ENCODE measurements around the gene RBMS3.

The RBMS3 gene

GRCh38 chr3:29525254-29525881, 244.5 kb downstream of the RBMS3 start:
- DNase-seq (ENCODE audit: low read depth), result peak; percentile 87

GRCh38 chr3:29527246-29527645, 246.4 kb downstream of the RBMS3 start:
- DNase-seq (ENCODE audit: low read depth), result no peak

GRCh38 chr3:29531644-29532043, 250.8 kb downstream of the RBMS3 start:
- DNase-seq (ENCODE audit: low read depth), result no peak

GRCh38 chr3:29532473-29532872, 251.6 kb downstream of the RBMS3 start:
- DNase-seq (ENCODE audit: low read depth), result no peak

- no peak for DNase-seq (ENCODE audit: low read depth)
Observed at GRCh38 chr3:29534006-29534405, 253.1 kb downstream of the RBMS3 start.

GRCh38 chr3:29536016-29536758, 255.3 kb downstream of the RBMS3 start:
- no peak for DNase-seq (ENCODE audit: low read depth)

- DNase-seq (ENCODE audit: low read depth), result no peak
Observed at GRCh38 chr3:29537889-29538609, 257.2 kb downstream of the RBMS3 start.

GRCh38 chr3:29538610-29538958, 257.7 kb downstream of the RBMS3 start:
- no peak for DNase-seq (ENCODE audit: low read depth)

- no peak for DNase-seq (ENCODE audit: low read depth)
Observed at GRCh38 chr3:29540544-29540943, 259.7 kb downstream of the RBMS3 start.

GRCh38 chr3:29544701-29545363, 264.0 kb downstream of the RBMS3 start:
- no peak for DNase-seq (ENCODE audit: low read depth)

GRCh38 chr3:29545615-29546014, 264.7 kb downstream of the RBMS3 start:
- no peak for DNase-seq (ENCODE audit: low read depth)

- DNase-seq (ENCODE audit: low read depth), result peak; percentile 60
Observed at GRCh38 chr3:29552051-29552450, 271.2 kb downstream of the RBMS3 start.

GRCh38 chr3:29554566-29554965, 273.7 kb downstream of the RBMS3 start:
- no peak for DNase-seq (ENCODE audit: low read depth)

- peak; percentile 72 for DNase-seq (ENCODE audit: low read depth)
Observed at GRCh38 chr3:29555590-29555989, 274.7 kb downstream of the RBMS3 start.

GRCh38 chr3:29557186-29557585, 276.3 kb downstream of the RBMS3 start:
- peak; percentile 53 for DNase-seq (ENCODE audit: low read depth)

GRCh38 chr3:29557825-29558224, 277.0 kb downstream of the RBMS3 start:
- no peak for DNase-seq (ENCODE audit: low read depth)

- no peak for DNase-seq (ENCODE audit: low read depth)
Observed at GRCh38 chr3:29559741-29560465, 279.0 kb downstream of the RBMS3 start.

- no peak for DNase-seq (ENCODE audit: low read depth)
Observed at GRCh38 chr3:29561651-29562149, 280.8 kb downstream of the RBMS3 start.

- no peak for DNase-seq (ENCODE audit: low read depth)
Observed at GRCh38 chr3:29565236-29565635, 284.4 kb downstream of the RBMS3 start.

- DNase-seq (ENCODE audit: low read depth), result no peak
Observed at GRCh38 chr3:29567501-29567900, 286.6 kb downstream of the RBMS3 start.

GRCh38 chr3:29568355-29568754, 287.5 kb downstream of the RBMS3 start:
- no peak for DNase-seq (ENCODE audit: low read depth)

GRCh38 chr3:29576181-29576580, 295.3 kb downstream of the RBMS3 start:
- DNase-seq (ENCODE audit: low read depth), result no peak
